NT2/D1 (cell line): ENCODE results near the gene FGG.

Experiments
- YY1 ChIP-seq: IDR thresholded peaks from 2 replicates; pipeline ENCODE4 v1.6.1; 2011; ENCODE audit not compliant: insufficient read length, insufficient read depth
- ZNF274 ChIP-seq: IDR thresholded peaks from 2 replicates; pipeline ENCODE4 v1.6.1; 2011; ENCODE audit warnings: mild to moderate bottlenecking, low read depth, low read length

DNA sequence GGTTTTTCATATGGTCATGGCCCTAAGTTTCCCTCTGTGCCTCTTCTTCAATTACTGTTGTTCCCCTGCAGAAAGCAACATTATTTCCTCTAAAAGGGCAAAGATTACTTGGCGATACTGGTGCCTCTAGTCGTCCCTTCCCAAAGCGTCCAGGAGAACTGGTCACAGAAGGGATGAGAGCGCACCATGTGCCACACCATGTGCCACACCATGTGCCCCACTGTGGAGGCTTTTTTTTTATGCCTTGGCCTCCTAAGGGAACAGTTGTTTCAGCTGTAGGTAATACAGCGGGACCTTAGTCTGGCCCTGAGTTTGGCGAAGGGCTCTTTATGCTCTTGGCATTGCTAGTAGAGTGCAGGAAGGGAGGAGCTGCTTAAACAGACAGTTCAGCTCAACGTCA lies 11.5 kb upstream of the FGG start:
- TF ChIP-seq YY1 (no peak), ZNF274 (no peak)
